ENCODE data around the gene ABCB8. TPM values are rescaled to one million over a fixed set of nuclear protein-coding genes. Genes with fewer than 3 reads are reported as not detected.

The ABCB8 gene
- total and polyA plus RNA-seq, 9 of the 15 experiments (the other 6 are each of a cell fraction or from before 2014, with no cell fraction given): 7.6 to 106 (median 36.3) TPM

GRCh38 chr7:150980663-150981062 lies 47.6 kb upstream of the ABCB8 start (continued):
- TF ChIP-seq, protein P1, sequence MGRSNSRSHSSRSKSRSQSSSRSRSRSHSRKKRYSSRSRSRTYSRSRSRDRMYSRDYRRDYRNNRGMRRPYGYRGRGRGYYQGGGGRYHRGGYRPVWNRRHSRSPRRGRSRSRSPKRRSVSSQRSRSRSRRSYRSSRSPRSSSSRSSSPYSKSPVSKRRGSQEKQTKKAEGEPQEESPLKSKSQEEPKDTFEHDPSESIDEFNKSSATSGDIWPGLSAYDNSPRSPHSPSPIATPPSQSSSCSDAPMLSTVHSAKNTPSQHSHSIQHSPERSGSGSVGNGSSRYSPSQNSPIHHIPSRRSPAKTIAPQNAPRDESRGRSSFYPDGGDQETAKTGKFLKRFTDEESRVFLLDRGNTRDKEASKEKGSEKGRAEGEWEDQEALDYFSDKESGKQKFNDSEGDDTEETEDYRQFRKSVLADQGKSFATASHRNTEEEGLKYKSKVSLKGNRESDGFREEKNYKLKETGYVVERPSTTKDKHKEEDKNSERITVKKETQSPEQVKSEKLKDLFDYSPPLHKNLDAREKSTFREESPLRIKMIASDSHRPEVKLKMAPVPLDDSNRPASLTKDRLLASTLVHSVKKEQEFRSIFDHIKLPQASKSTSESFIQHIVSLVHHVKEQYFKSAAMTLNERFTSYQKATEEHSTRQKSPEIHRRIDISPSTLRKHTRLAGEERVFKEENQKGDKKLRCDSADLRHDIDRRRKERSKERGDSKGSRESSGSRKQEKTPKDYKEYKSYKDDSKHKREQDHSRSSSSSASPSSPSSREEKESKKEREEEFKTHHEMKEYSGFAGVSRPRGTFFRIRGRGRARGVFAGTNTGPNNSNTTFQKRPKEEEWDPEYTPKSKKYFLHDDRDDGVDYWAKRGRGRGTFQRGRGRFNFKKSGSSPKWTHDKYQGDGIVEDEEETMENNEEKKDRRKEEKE (IDR thresholded peaks at IDR 0.05; ENCODE audit: borderline replicate concordance in 1 of 2, control insufficient read depth in 1 of 2, low read depth in 2 of 2, low read length in 1 of 2): no peak
- TF ChIP-seq BHLHE40 (IDR thresholded peaks at IDR 0.05; ENCODE audit: low read length): no peak
- TF ChIP-seq RAD21 (CRISPR knock-in tag; conservative IDR thresholded peaks at IDR 0.05 in 1 of 2, IDR thresholded peaks at IDR 0.05 in 1 of 2): peak; percentile 21 to 51; a peak in 3 of 4 replicates
- TF ChIP-seq REST (IDR thresholded peaks at IDR 0.05; ENCODE audit: borderline replicate concordance): peak; percentile 27; the same call in 1 of the 2 replicates
- TF ChIP-seq REST (CRISPR knock-in tag; IDR thresholded peaks at IDR 0.05; ENCODE audit: low read depth): no peak

Data from K562 (cell line).